Skin epidermis (tissue), 12 donors: ENCODE results near the gene CDC45.

ENCODE experiments used
- H3K27ac ChIP-seq, 21 experiments: fragments of 200-600 bp; sonication (generic) in 11 of 21; one replicate each; pipeline ENCODE4 v1.5.0; 2020; ENCODE audit warnings: mild to moderate bottlenecking in 3 of 21, inconsistent platforms in 2 of 21, moderate library complexity in 2 of 21
- H3K4me3 ChIP-seq, 7 experiments: fragments of 200-600 bp; sonication (generic) in 2 of 7; one replicate each; pipeline ENCODE4 v1.5.0; 2020; ENCODE audit warnings: inconsistent platforms in 2 of 7, mild to moderate bottlenecking in 2 of 7, moderate library complexity in 1 of 7

The CDC45 gene

GRCh38 chr22:19507534-19507861 is 27.8 kb downstream of the CDC45 start:
- Histone ChIP-seq H3K4me3 (no peak overlapping the region), H3K27ac (no peak overlapping the region)

GRCh38 chr22:19508024-19508776 is 28.5 kb downstream of the CDC45 start:
- no peak overlapping the region for H3K4me3 ChIP-seq
- no peak overlapping the region for H3K27ac ChIP-seq

- H3K4me3 ChIP-seq = no peak overlapping the region
- no peak overlapping the region for H3K27ac ChIP-seq
Observed at GRCh38 chr22:19509191-19509590, 29.5 kb downstream of the CDC45 start.

- Histone ChIP-seq H3K27ac (peak overlapping the region in 1 of 21 experiments; percentile 50), H3K4me3 (no peak overlapping the region)
Observed at GRCh38 chr22:19509923-19510322, 30.2 kb downstream of the CDC45 start.

GRCh38 chr22:19510919-19511341 is 31.2 kb downstream of the CDC45 start:
- H3K27ac ChIP-seq = peak overlapping the region in 1 of 21 experiments; percentile 50

GRCh38 chr22:19513823-19514222 is 34.1 kb downstream of the CDC45 start:
- H3K4me3 ChIP-seq = no peak overlapping the region
- no peak overlapping the region for H3K27ac ChIP-seq

More at GRCh38 chr22:19510919-19511341, 31.2 kb downstream of the CDC45 start:
- no peak overlapping the region for H3K4me3 ChIP-seq

- no peak overlapping the region for H3K27ac ChIP-seq
- H3K4me3 ChIP-seq = no peak overlapping the region
Observed at GRCh38 chr22:19514831-19515565, 35.3 kb downstream of the CDC45 start.

GRCh38 chr22:19515654-19516377 is 36.1 kb downstream of the CDC45 start:
- H3K27ac ChIP-seq = no peak overlapping the region
- no peak overlapping the region for H3K4me3 ChIP-seq

- H3K27ac ChIP-seq = no peak overlapping the region
- H3K4me3 ChIP-seq = no peak overlapping the region
Observed at GRCh38 chr22:19516378-19517170, 36.9 kb downstream of the CDC45 start.

- H3K27ac ChIP-seq = no peak overlapping the region
Observed at GRCh38 chr22:19517171-19517500, 37.4 kb downstream of the CDC45 start.

GRCh38 chr22:19517919-19518611 is 38.3 kb downstream of the CDC45 start:
- Histone ChIP-seq H3K4me3 (no peak overlapping the region), H3K27ac (no peak overlapping the region)

More at GRCh38 chr22:19517171-19517500, 37.4 kb downstream of the CDC45 start:
- no peak overlapping the region for H3K4me3 ChIP-seq

GRCh38 chr22:19518635-19519034 is 38.9 kb downstream of the CDC45 start:
- H3K4me3 ChIP-seq = no peak overlapping the region
- H3K27ac ChIP-seq = no peak overlapping the region

- no peak overlapping the region for H3K4me3 ChIP-seq
- no peak overlapping the region for H3K27ac ChIP-seq
Observed at GRCh38 chr22:19519041-19519926, 39.6 kb downstream of the CDC45 start.

- Histone ChIP-seq H3K27ac (no peak overlapping the region), H3K4me3 (no peak overlapping the region)
Observed at GRCh38 chr22:19520007-19520406, 40.3 kb downstream of the CDC45 start.

GRCh38 chr22:19520566-19521305 is 41.0 kb downstream of the CDC45 start:
- Histone ChIP-seq H3K4me3 (no peak overlapping the region), H3K27ac (no peak overlapping the region)

GRCh38 chr22:19522190-19522880 is 42.6 kb downstream of the CDC45 start:
- Histone ChIP-seq H3K4me3 (peak overlapping the region in 4 of 7 experiments; percentile 28 to 37 (median 30)), H3K27ac (peak overlapping the region in 8 of 21 experiments; percentile 10 to 86 (median 58))

GRCh38 chr22:19522881-19523239 is 43.1 kb downstream of the CDC45 start:
- peak overlapping the region in 9 of 21 experiments; percentile 10 to 86 (median 64) for H3K27ac ChIP-seq
- H3K4me3 ChIP-seq = peak overlapping the region; percentile 19 to 37 (median 28)
